NCI-H128 (cell line): ENCODE data around the gene CLTCL1.
"Not testable (repeated sequence)": the region's sequence is repeated elsewhere in the genome, so short reads cannot be mapped to it uniquely, and the experiment has no call there.

ENCODE experiments used
- DNase-seq: peaks from one replicate; lab custom pipeline; 2025; ENCODE audit not compliant: unreplicated experiment; lab: John Stamatoyannopoulos, UW

CLTCL1 gene

DNA sequence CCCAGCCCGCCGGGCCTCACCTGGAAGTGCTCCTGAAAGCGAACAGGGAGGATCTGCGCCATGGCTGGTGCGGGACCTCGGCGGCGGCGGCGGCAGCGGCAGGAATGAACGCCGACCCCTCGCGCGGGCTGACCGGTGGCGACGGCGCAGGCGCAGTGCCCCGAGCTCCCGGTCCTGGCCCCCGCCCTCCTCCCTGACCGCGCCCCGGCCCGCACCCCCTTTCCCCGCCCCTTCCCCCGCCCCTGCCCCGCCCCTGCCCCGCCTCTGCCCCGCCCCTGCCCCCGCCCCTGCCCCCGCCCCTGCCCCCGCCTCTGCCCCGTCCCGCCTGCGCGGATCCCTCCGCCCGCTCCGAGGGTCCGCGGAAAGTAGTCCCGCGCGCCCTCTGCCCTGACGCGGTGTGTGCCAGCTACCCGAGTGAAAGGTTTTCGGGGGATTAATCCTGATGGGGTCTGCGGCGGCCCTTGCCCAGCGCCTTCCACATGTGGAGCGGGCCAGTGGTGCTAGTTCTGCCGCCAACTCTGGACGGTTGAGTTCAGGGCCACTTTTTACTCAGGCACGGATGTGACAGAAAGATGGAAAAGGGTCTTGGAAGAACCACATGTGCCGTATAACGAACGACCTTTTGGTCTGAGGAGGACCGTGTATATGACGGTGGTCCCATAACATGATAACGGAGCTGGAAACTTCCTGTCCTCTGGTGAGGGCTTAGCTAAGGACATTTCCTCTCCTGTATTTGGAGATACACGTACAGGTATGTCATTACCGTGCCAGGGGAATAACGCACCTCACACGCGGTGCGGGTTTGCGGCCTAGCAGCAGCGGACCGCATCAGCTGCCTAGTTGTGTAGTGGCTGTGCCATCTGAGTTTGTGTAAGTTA is at the start of gene CLTCL1:
TSS of gene CLTCL1 (minus strand) at position 140 of the 878 bp plus-strand sequence. CDS start at position 62, 78 bp downstream.
- DNase-seq, result no peak

DNA sequence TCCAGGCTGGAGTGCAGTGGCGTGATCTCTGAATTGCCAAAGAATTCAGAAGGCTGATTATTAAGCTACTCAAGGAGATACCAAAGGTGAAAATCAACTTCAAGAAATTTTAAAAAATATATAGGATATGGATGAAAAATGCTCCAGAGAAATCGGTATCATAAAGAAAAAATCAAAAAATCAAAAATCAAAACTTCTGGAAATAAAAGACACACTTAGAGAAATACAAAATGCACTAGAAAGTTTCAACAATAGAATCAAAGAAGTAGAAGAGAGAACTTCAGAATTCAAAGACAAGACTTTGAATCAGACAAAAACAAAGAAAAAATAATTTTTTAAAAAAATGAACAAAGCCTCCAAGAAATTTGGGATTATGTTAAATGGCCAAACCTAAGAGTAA is 45.6 kb upstream of the CLTCL1 start:
- no peak for DNase-seq

- DNase-seq, result no peak
Measured at GRCh38 chr22:19336133-19337075, 44.9 kb upstream of the CLTCL1 start.

GRCh38 chr22:19331975-19332374 is 40.5 kb upstream of the CLTCL1 start:
- DNase-seq, result no peak

GRCh38 chr22:19331474-19331873 is 40.0 kb upstream of the CLTCL1 start:
- no peak for DNase-seq

GRCh38 chr22:19330865-19331418 is 39.4 kb upstream of the CLTCL1 start:
- DNase-seq, result no peak

- DNase-seq, result not testable (repeated sequence)
Measured at GRCh38 chr22:19330205-19330604, 38.7 kb upstream of the CLTCL1 start.

DNA sequence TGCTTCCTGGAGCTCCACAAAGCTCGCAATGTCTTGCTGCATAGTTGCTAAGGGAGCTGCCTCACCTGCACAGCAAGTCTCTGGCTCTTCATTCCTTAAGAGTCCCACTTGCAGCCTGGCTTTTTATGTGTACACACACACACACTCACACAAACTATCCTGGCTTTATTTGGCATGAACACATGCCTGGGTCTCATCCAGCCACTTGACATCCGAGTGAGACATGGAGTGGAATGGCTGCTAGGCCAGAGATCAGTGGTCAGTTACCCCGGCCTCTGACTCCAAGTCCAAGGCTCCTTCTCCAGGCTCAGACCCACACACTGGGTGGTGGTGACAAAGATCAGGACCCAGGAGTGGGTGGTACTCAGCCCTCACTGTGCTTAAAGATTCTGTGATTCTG is 37.9 kb upstream of the CLTCL1 start:
- no peak for DNase-seq

GRCh38 chr22:19325296-19325948 is 33.9 kb upstream of the CLTCL1 start:
- no peak for DNase-seq

DNA sequence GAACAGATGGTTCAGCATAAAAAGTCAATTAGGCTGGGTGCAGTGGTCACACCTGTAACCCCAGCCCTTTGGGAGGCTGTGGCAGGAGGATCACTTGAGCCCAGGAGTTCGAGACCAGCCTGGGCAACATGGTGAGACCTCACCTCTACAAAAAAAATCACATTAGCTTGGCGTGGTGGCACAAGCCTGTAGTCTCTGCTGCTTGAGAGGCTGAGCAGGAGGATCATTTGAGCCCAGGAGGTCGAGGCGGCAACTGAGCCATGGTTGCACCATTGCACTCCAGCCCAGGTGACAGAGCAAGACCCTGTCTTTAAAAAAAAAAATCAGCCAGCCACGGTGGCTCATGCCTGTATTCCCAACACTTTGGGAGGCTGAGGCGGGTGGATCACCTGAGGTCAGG is 31.9 kb upstream of the CLTCL1 start:
- not testable (repeated sequence) for DNase-seq

GRCh38 chr22:19321757-19322156 is 30.2 kb upstream of the CLTCL1 start:
- DNase-seq, result no peak

DNA sequence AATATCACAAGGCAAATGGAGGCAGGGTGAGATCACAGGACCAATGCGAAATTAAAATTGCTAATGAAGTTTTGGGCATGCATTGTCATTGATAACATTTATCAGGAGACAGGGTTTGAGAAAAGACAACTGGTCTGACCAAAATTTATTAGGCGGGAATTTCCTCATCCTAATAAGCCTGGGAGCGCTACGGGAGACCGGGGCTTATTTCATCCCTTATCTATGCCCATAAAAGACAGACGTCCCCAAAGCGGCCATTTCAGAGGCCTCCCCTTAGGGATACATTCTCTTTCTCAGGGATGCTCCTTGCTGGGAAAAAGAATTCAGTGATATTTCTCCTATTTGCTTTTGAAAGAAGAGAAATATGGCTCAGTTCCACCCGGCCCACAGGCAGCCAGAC is 28.6 kb upstream of the CLTCL1 start:
- not testable (repeated sequence) for DNase-seq

- DNase-seq, result no peak
Measured at GRCh38 chr22:19319281-19319680, 27.8 kb upstream of the CLTCL1 start.

- no peak for DNase-seq
Measured at GRCh38 chr22:19317865-19318264, 26.3 kb upstream of the CLTCL1 start.

- no peak for DNase-seq
Measured at GRCh38 chr22:19307872-19308271, 16.4 kb upstream of the CLTCL1 start.

GRCh38 chr22:19306535-19306934 is 15.0 kb upstream of the CLTCL1 start:
- DNase-seq, result not testable (repeated sequence)

- no peak for DNase-seq
Measured at GRCh38 chr22:19304547-19304946, 13.0 kb upstream of the CLTCL1 start.

GRCh38 chr22:19303785-19304184 is 12.3 kb upstream of the CLTCL1 start:
- DNase-seq, result no peak

- no peak for DNase-seq
Measured at GRCh38 chr22:19295733-19296132, 4.2 kb upstream of the CLTCL1 start.

GRCh38 chr22:19292458-19293230 is 1.1 kb upstream of the CLTCL1 start:
- no peak for DNase-seq
